T-cell (primary cell): ENCODE results near the gene ATAD1. TPM values are rescaled to one million over a fixed set of nuclear protein-coding genes. Genes with fewer than 3 reads are reported as not detected.

Experiments used
- ATAC-seq, 4 experiments: fragments of 200-7000 bp in 3 of 4; fragments of 150-1000 bp in 1 of 4; cut with Tn5 transposase; replicated peaks in 1 of 4; 1 replicate in 3 of 4; 2 replicates in 1 of 4; pipeline ENCODE4 v1.10.0; 2021; ENCODE audit warnings: moderate library complexity in 3 of 4, mild to moderate bottlenecking in 2 of 4, moderate number of reproducible peaks in 1 of 4
- CTCF ChIA-PET, 2 donors: fragments of 300-600 bp; sonication (Branson Sonifier 250); formaldehyde crosslinking; loops; one replicate each; lab custom pipeline; 2022; ENCODE audit warnings: antibody characterized with exemption in 2 of 2; lab: Charles Lee
- POLR2A ChIA-PET, 2 donors: fragments of 300-600 bp; sonication (Branson Sonifier 250); formaldehyde crosslinking; loops; one replicate each; lab custom pipeline; 2022; ENCODE audit warnings: antibody characterized with exemption in 2 of 2; lab: Charles Lee
- DNase-seq, 35 experiments: peaks; one replicate each; pipeline versions ENCODE4 v3.0.0 to v3.0.0-alpha.2; 2013 to 2023
- H3K27ac ChIP-seq: one replicate; pipeline ENCODE4 v1.5.1; 2013; ENCODE audit warnings: low read length
- H3K27me3 ChIP-seq, 2 experiments: replicated peaks in 1 of 2; 1 replicate in 1 of 2; 2 replicates in 1 of 2; pipeline versions ENCODE4 v1.6.1 to v1.7.0; 2013; ENCODE audit warnings: low read length in 1 of 2, mixed read lengths in 1 of 2; ENCODE audit not compliant: control insufficient read depth in 2 of 2, insufficient read depth in 2 of 2; ENCODE audit errors: extremely low read depth in 1 of 2
- H3K36me3 ChIP-seq, 2 donors: 1 replicate in 1 of 2; 2 replicates in 1 of 2; pipeline versions ENCODE4 v1.6.1 to v1.7.0; 2013; ENCODE audit warnings: low read length in 1 of 2; ENCODE audit not compliant: control insufficient read depth in 2 of 2, insufficient read depth in 1 of 2; ENCODE audit errors: extremely low read depth in 1 of 2
- H3K4me1 ChIP-seq, 2 experiments: 1 replicate in 1 of 2; 2 replicates in 1 of 2; pipeline versions ENCODE4 v1.6.1 to v1.7.0; 2013; ENCODE audit warnings: low read length in 2 of 2, mixed read lengths in 1 of 2; ENCODE audit not compliant: insufficient read depth in 2 of 2, control insufficient read depth in 1 of 2; ENCODE audit errors: extremely low read depth in 1 of 2
- H3K4me3 ChIP-seq, 2 donors: 1 replicate in 1 of 2; 2 replicates in 1 of 2; pipeline versions ENCODE4 v1.5.1 to v1.7.0; 2013; ENCODE audit warnings: mild to moderate bottlenecking in 2 of 2, low read length in 1 of 2, moderate library complexity in 1 of 2; ENCODE audit not compliant: control insufficient read depth in 1 of 2; ENCODE audit errors: extremely low read depth in 1 of 2
- H3K9me3 ChIP-seq: 2 replicates; pipeline ENCODE4 v1.7.0; 2013
- H3K27ac Mint-ChIP-seq, 2 donors: one replicate each; pipeline ENCODE4 v1.8.0; 2020 to 2021; ENCODE audit warnings: mild to moderate bottlenecking in 2 of 2, mixed read lengths in 2 of 2
- H3K27me3 Mint-ChIP-seq, 2 donors: one replicate each; pipeline ENCODE4 v1.8.0; 2021 to 2022; ENCODE audit warnings: mixed read lengths in 2 of 2
- H3K36me3 Mint-ChIP-seq: one replicate; pipeline ENCODE4 v1.8.0; 2021; ENCODE audit warnings: mixed read lengths
- H3K4me1 Mint-ChIP-seq, 3 donors: one replicate each; pipeline ENCODE4 v1.8.0; 2020 to 2022; ENCODE audit warnings: mixed read lengths in 3 of 3, mild to moderate bottlenecking in 1 of 3
- H3K4me3 Mint-ChIP-seq, 3 donors: one replicate each; pipeline ENCODE4 v1.8.0; 2020 to 2022; ENCODE audit warnings: mild to moderate bottlenecking in 3 of 3, mixed read lengths in 3 of 3, moderate library complexity in 3 of 3
- H3K9me3 Mint-ChIP-seq, 3 donors: one replicate each; pipeline ENCODE4 v1.8.0; 2020 to 2022; ENCODE audit warnings: mixed read lengths in 3 of 3
- WGBS: methylation state at CpG from one replicate; pipeline ENCODE4 v1.1.5; 2013; ENCODE audit warnings: missing lambda C conversion rate; ENCODE audit not compliant: insufficient coverage; 5-methylcytosine and 5-hydroxymethylcytosine counted together
- total RNA-seq, 35 experiments: library from RNA in 6 of 35; stranded (reverse) in 6 of 35; fragments of 120-200 nt in 1 of 35; gene quantifications; one replicate each; pipeline versions ENCODE4 v1.2.1 to v1.2.4 and lab custom pipeline; 2013 to 2026

ATAD1 gene
- total RNA-seq, result 10 to 100 TPM; 35.2 to 43.8 (median 42.1) TPM
- 46.1 TPM for total RNA-seq (2013)
- 41.1 to 127 (median 84.8) reads per million in 29 experiments for total RNA-seq (lab: John Stamatoyannopoulos, UW)

- ATAC-seq, result peak; percentile 88 to 93 (median 92)
- H3K4me3 ChIP-seq, result peak within 1 kb of the TSS; percentile 79 to 87
- under 1% methylated on average over 59 of the region's 60 CpGs for WGBS
- Mint-ChIP-seq H3K4me1 (peaks cover 38 to 40% (median 39%) of the 10 kb centered on the region in 3 donors), H3K36me3 (peaks cover 3% of the 10 kb centered on the region), H3K9me3 (no peaks in the 10 kb centered on the region), H3K27ac (peak within 1 kb of the TSS; percentile 94 to 98), H3K4me3 (peak within 1 kb of the TSS; percentile 90 to 99 (median 97)), H3K27me3 (no peaks in the 10 kb centered on the region)
- H3K9me3 ChIP-seq, result no peaks in the 10 kb centered on the region
- ChIA-PET POLR2A (interaction anchor here (0.5 to 1.9 kb wide), 7 partner anchors 19 to 765 kb away, joined by 3 to 8 read pairs (median 3); partner anchors contain the start of genes KLLN (in 1 of the 2), PTEN (in 1 of the 2) and RNLS (in 1 of the 2)), CTCF (interaction anchor here (0.5 to 2.6 kb wide), 11 partner anchors 19 to 765 kb away, joined by 3 to 10 read pairs (median 7); partner anchors contain the start of gene RNLS (in 1 of the 2))
- no peaks in the 10 kb centered on the region for H3K36me3 ChIP-seq
- H3K4me1 ChIP-seq, result peaks cover 7 to 27% of the 10 kb centered on the region in 2 experiments
- no peaks in the 10 kb centered on the region for H3K27me3 ChIP-seq
- H3K27ac ChIP-seq, result peak within 1 kb of the TSS; percentile 82
- DNase-seq, result peak; percentile 80 to 95 (median 87)
Observed at GRCh38 chr10:87817609-87818504, at the start of gene ATAD1. ATAD1 (minus strand) TSS chr10:87818226; CDS start chr10:87814599, 3,627 bp downstream.

GRCh38 chr10:87867453-87867852, 49.4 kb upstream of the ATAD1 start:
- Histone ChIP-seq H3K4me1 (peaks cover 9 to 32% of the 10 kb centered on the region in 2 experiments), H3K9me3 (no peaks in the 10 kb centered on the region), H3K36me3 (no peaks in the 10 kb centered on the region), H3K27me3 (no peaks in the 10 kb centered on the region), H3K4me3 (peak overlapping the region in 1 of 2 donors; percentile 38), H3K27ac (no peak overlapping the region)
- POLR2A ChIA-PET, result no interaction called here
- H3K4me1 Mint-ChIP-seq, result peaks cover 58 to 69% (median 62%) of the 10 kb centered on the region in 3 donors
- peaks cover 19% of the 10 kb centered on the region for H3K36me3 Mint-ChIP-seq
- DNase-seq (no peak), ATAC-seq (no peak)
- CTCF ChIA-PET, result no interaction called here
- H3K4me3 Mint-ChIP-seq, result peak overlapping the region; percentile 95 to 97 (median 95)
- H3K27me3 Mint-ChIP-seq, result no peaks in the 10 kb centered on the region
- H3K27ac Mint-ChIP-seq, result no peak overlapping the region
- H3K9me3 Mint-ChIP-seq, result no peaks in the 10 kb centered on the region

GRCh38 chr10:87866412-87866974, 48.5 kb upstream of the ATAD1 start:
- no peaks in the 10 kb centered on the region for H3K27me3 Mint-ChIP-seq
- ChIA-PET CTCF (interaction anchor here (0.6 kb wide), 2 partner anchors 14 to 658 kb away, joined by 3 read pairs; no protein-coding TSS in a partner anchor), POLR2A (interaction anchor here in 1 of 2 donors (0.6 kb wide), 2 partner anchors 116 to 965 kb away, joined by 3 to 4 read pairs; no protein-coding TSS in a partner anchor)
- WGBS, result no CpG with 5 or more reads among the region's 3 CpGs
- ATAC-seq (no peak), DNase-seq (no peak)
- no peaks in the 10 kb centered on the region for H3K9me3 Mint-ChIP-seq
- H3K4me3 Mint-ChIP-seq, result peak overlapping the region; percentile 95 to 97 (median 95)
- H3K4me1 ChIP-seq, result peaks cover 14 to 35% of the 10 kb centered on the region in 2 experiments
- H3K36me3 ChIP-seq, result no peaks in the 10 kb centered on the region
- H3K27me3 ChIP-seq, result no peaks in the 10 kb centered on the region
- peaks cover 55 to 75% (median 57%) of the 10 kb centered on the region in 3 donors for H3K4me1 Mint-ChIP-seq
- peak overlapping the region in 1 of 2 donors; percentile 62 for H3K27ac Mint-ChIP-seq
- H3K9me3 ChIP-seq, result no peaks in the 10 kb centered on the region
- no peak overlapping the region for H3K27ac ChIP-seq
- peak overlapping the region; percentile 38 to 71 for H3K4me3 ChIP-seq
- H3K36me3 Mint-ChIP-seq, result peaks cover 19% of the 10 kb centered on the region

GRCh38 chr10:87865241-87865881, 47.3 kb upstream of the ATAD1 start:
- WGBS, result 3% methylated on average over 3 of the region's 4 CpGs
- POLR2A ChIA-PET, result interaction anchor here (0.5 to 0.9 kb wide), 4 partner anchors 9 to 168 kb away, joined by 3 to 4 read pairs (median 3); no protein-coding TSS in a partner anchor
- Mint-ChIP-seq H3K9me3 (no peaks in the 10 kb centered on the region), H3K4me3 (peak overlapping the region; percentile 95 to 97 (median 95)), H3K27me3 (no peaks in the 10 kb centered on the region), H3K27ac (peak overlapping the region; percentile 84 to 90), H3K36me3 (peaks cover 11% of the 10 kb centered on the region), H3K4me1 (peaks cover 55 to 75% (median 56%) of the 10 kb centered on the region in 3 donors)
- no peak for DNase-seq
- Histone ChIP-seq H3K4me1 (peaks cover 14 to 37% of the 10 kb centered on the region in 2 experiments), H3K4me3 (peak overlapping the region; percentile 71 to 93), H3K27me3 (no peaks in the 10 kb centered on the region), H3K9me3 (no peaks in the 10 kb centered on the region), H3K27ac (no peak overlapping the region), H3K36me3 (no peaks in the 10 kb centered on the region)
- no peak for ATAC-seq
- CTCF ChIA-PET, result interaction anchor here (0.5 to 1.2 kb wide), 3 partner anchors 12 to 200 kb away, joined by 3 to 19 read pairs (median 3); no protein-coding TSS in a partner anchor

GRCh38 chr10:87864496-87865059, 46.6 kb upstream of the ATAD1 start:
- H3K36me3 Mint-ChIP-seq, result peaks cover 11% of the 10 kb centered on the region

More at GRCh38 chr10:87864496-87865059, 46.6 kb upstream of the ATAD1 start:
- POLR2A ChIA-PET, result interaction anchor here in 1 of 2 donors (0.5 to 0.6 kb wide), 2 partner anchors 49 to 60 kb away, joined by 3 to 4 read pairs; no protein-coding TSS in a partner anchor
- Histone ChIP-seq H3K4me3 (peak overlapping the region; percentile 71 to 93), H3K27me3 (no peaks in the 10 kb centered on the region), H3K9me3 (no peaks in the 10 kb centered on the region), H3K4me1 (peaks cover 16 to 30% of the 10 kb centered on the region in 2 experiments), H3K27ac (peak overlapping the region; percentile 29), H3K36me3 (no peaks in the 10 kb centered on the region)
- Mint-ChIP-seq H3K4me3 (peak overlapping the region; percentile 95 to 97 (median 95)), H3K4me1 (peaks cover 53 to 74% (median 54%) of the 10 kb centered on the region in 3 donors), H3K9me3 (no peaks in the 10 kb centered on the region), H3K27ac (peak overlapping the region; percentile 84 to 90), H3K27me3 (no peaks in the 10 kb centered on the region)
- peak in 1 of 35 experiments; percentile 32 for DNase-seq
- no peak for ATAC-seq
- CTCF ChIA-PET, result interaction anchor here in 1 of 2 donors (1.4 kb wide), 1 partner anchor 73 kb away, joined by 4 read pairs; no protein-coding TSS in a partner anchor
- WGBS, result 0% methylated on average over 3 of the region's 16 CpGs
